Stimulated activated naive CD4-positive, alpha-beta T cell treated with Interleukin-2 at 50 U/mL for 16 hours (primary cell): Measurements from ENCODE around the gene FBXO47.
"Not testable (repeated sequence)": the region's sequence is repeated elsewhere in the genome, so short reads cannot be mapped to it uniquely, and the experiment has no call there.

ENCODE experiments used
- DNase-seq: peaks from one replicate; lab custom pipeline; 2025; lab: John Stamatoyannopoulos, UW

The FBXO47 gene

GRCh38 chr17:38980490-38981217 lies 13.5 kb upstream of the FBXO47 start:
- DNase-seq = no peak

GRCh38 chr17:38978180-38978579 lies 11.0 kb upstream of the FBXO47 start:
- no peak for DNase-seq

- not testable (repeated sequence) for DNase-seq
Measured at GRCh38 chr17:38976187-38976551, 9.0 kb upstream of the FBXO47 start.

GRCh38 chr17:38970804-38971203 lies 3.6 kb upstream of the FBXO47 start:
- no peak for DNase-seq

GRCh38 chr17:38970128-38970527 lies 2.9 kb upstream of the FBXO47 start:
- DNase-seq = no peak

GRCh38 chr17:38969281-38969680 lies 2.1 kb upstream of the FBXO47 start:
- DNase-seq = no peak

DNA sequence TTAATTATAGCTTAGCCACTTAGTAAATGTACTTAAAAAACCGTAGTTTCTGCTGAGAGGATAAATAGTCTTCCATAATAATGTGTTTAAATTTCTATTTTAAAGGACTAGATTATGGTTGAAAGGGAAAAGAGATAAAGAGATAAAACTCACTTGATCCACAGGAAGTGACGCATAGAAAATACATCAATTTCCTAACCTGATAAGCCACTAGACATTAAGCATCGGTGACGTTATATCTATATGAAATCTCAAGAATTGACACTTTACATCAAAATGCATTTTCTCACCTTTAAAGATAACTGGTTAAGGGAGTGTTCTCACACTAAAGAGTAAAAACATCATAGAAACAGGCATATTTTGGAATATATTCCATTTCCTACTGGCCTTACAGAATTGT lies 5.8 kb downstream of the FBXO47 start:
- no peak for DNase-seq

DNA sequence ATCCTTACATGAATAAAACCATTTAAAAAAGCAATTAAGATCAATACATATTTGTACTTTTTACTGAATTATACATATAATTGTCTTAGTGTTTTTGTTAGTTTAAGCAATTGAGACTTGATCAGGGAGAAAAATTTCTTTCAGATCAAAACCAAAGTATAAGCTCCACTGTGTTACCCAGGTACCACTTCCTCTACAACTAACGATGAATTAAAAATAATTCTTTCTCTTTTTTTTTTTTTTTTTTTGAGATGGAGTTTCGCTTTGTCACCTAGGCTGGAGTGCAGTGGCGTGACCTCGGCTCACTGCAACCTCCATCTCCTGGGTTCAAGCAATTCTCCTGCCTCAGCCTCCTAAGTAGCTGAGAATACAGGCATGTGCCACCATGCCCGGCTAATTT lies 6.8 kb downstream of the FBXO47 start:
- no peak for DNase-seq

DNA sequence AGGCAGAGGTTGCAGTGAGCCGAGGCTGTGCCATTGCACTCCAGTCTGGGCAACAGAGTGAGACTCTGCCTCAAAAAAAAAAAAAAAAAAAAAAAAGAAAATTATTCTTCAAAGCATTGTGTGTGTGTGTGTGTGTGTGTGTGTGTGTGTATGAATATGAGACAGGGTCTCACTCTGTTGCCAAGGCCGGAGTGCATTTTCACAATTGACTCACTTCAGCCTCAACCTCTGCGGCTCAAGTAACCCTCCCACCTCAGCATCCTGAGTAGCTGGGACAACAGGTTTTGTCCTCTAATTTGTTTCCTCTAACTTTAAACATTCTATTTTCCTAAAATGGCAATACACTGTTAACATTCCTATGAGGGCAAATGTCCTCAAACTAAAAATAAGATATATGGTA lies 7.7 kb downstream of the FBXO47 start:
- DNase-seq = no peak

DNA sequence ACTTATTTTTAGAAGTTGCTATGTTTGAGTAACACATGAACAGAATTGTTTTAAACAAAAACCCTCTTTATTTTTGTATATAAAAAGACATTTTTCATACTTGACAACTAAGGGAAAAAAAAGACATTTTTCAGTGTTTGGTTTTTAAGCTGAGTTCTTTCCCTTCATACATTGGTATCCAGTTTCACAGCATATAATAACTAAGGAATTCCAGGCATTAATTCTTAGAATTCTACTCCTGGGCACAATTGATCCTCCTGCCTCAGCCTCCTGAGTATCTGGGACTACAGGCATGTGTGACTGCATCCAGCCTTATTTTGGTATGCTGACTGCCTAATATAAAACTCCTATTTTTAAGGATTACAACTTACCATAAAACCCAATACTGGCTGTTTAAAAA lies 8.4 kb downstream of the FBXO47 start:
- DNase-seq = no peak

DNA sequence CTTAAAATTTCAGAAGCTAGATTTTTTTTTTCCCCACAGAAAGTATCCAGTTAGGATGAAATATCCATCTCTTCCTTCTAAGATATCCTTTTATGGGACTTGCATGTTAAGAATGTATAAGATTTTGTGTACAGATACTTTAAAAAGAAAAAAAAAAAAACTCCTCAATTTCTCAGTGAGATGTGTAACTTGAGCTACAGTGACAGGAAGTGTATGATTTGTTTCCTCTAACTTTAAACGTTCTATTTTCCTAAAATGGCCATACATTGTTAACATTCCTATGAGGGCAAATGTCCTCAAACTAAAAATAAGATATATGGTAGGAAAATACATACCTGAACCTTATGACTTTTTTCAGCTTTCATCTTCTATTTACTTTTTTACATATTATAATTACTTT lies 8.9 kb downstream of the FBXO47 start:
- DNase-seq = no peak

DNA sequence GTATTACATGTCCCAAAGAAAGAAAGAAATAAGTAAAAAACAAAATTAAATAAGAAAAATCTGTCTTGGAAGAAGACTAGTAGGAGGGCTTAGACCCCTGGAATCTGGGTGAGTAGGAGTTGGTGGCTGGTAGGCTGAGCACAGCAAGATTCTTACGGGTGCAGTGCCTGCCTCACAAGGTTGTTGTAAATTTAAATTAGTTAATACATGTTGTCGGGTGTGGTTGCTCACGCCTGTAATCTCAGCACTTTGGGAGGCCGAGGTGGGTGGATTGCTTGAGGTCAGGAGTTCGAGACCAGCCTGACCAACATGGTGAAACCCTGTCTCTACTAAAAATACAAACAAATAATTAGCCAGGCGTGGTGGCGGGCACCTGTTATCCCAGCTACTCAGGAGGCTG lies 13.4 kb downstream of the FBXO47 start:
- not testable (repeated sequence) for DNase-seq

- DNase-seq = no peak
Measured at GRCh38 chr17:38947189-38947588, 20.0 kb downstream of the FBXO47 start.

- no peak for DNase-seq
Measured at GRCh38 chr17:38943607-38944006, 23.6 kb downstream of the FBXO47 start.

DNA sequence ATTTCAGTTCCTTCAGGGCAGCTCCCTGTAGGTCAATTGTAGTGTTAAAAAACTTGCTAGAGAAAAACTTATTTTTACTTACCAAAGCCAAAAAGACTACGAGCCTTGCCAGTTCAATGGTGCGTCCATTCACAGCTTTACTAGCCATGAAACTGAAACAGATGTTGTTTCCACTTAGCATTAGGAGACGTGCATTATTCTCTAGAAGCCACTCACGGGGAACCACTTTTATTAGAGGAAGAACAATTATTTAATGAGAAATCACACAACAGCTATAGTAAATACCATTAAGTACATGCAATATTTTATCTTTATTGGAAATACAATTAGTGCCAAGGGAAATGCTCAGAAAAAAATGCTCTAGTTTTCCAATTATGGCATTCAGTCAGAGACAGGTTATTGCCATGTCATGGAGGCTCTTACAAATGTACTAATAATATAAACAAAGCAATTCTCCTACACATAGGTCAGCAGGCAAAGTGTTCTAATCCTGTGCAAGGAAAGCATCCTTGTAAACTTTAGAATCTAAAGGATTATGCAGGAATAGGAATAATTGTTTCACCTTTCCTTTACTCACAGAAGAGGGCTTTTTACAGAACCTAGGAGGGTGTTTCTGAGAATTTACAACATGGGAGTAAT lies 24.4 kb downstream of the FBXO47 start:
- DNase-seq = no peak

DNA sequence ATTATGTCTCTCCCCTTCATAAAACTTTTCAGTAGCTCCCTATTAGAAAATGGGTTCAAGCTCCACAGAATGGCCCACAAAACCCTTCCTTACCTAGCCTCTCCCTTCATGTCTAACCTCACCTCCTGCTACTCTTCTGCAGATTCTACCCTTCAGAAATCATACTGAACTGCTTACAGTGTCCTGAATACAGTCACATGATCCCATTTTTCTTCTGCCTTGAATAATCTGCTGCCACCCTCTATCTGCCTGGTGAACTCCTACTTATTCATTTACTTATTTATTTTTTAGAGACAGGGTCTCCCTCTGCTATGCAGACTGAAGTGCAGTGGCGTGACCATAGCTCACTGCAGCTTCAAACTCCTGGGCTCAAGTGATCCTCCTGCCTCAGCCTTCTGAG lies 26.8 kb downstream of the FBXO47 start:
- DNase-seq = no peak

- no peak for DNase-seq
Measured at GRCh38 chr17:38939987-38940386, 27.2 kb downstream of the FBXO47 start.

DNA sequence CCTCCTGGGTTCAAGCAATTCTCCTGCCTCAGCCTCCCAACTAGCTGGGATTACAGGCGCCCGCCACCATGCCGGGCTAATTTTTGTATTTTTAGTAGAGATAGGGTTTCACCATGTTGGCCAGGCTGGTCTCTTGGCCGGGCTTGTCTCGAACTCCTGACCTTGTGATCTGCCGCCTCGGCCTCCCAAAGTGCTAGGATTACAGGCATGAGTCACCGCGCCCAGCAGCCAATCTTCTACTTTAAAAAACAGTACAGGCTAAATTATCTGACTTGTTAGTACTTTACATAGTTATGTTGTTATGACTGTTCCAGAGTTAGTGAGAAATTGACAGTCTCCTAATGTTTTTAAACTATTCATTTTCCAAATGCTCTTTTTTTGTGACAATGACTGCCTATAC lies 33.2 kb downstream of the FBXO47 start:
- DNase-seq = not testable (repeated sequence)

DNA sequence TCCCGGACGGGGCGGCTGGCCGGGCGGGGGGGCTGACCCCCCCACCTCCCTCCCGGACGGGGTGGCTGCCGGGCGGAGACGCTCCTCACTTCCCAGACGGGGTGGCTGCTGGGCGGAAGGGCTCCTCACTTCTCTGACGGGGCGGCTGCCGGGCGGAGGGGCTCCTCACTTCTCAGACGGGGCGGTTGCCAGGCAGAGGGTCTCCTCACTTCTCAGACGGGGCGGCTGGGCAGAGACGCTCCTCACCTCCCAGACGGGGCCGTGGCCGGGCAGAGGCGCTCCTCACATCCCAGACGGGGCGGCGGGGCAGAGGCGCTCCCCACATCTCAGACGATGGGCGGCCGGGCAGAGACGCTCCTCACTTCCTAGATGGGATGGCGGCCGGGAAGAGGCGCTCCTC lies 36.4 kb downstream of the FBXO47 start:
- not testable (repeated sequence) for DNase-seq

GRCh38 chr17:38926293-38927070 lies 40.7 kb downstream of the FBXO47 start:
- no peak for DNase-seq

DNA sequence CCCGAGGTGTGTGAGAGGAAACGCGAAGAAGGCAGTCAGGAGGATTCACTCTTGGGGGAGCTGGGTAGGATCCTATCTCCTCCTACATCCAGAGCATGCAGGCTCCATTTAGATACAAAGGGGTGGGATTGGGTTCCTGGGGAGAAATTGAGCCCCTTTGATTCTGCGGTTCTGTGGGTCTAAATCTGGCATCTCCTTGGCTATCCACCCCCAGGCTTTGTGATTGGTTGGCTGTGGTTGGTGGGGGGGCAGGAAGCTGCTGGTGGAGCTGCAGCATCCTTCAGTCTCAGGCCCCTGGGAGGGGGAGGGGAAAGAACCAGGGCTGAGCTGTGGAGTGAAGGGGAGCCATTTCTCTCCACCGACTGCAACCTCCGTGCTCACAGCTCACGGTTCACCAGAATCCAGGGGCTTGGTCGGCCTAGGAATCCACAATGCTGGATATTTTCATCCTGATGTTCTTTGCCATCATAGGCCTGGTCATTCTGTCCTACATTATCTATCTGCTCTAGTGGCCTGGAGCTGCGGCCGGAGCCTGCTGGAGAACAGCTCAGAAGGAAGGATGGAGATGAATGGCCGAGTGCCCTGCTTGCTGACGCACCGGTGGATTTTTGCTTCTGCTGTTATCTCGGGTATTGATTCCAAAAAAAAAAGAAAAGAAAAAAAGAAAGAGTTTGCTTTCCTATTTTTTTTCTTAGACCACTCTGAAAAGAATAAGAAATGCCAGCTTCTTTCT lies 41.8 kb downstream of the FBXO47 start, which contains the start of gene LASP1NB:
TSS of gene LASP1NB (plus strand) at position 352 of the 733 bp plus-strand sequence.
- DNase-seq = no peak

- no peak for DNase-seq
Measured at GRCh38 chr17:38922538-38923297, 44.5 kb downstream of the FBXO47 start.
